Activated T-helper 2 cell treated with anti-CD3 and anti-CD28 coated beads, Interferon-gamma antibody, Interleukin-2, Interleukin-4, amounts not matched to agents 10 μg/mL and 5 μg/mL and 100 μg/mL, durations not matched to agents 14 hours and 24 hours and 36 hours (primary cell): Measurements from ENCODE around the gene SUGP1. TPM values are rescaled to one million over a fixed set of nuclear protein-coding genes. Genes with fewer than 3 reads are reported as not detected.

Experiments used
- DNase-seq: peaks from one replicate; pipeline ENCODE4 v3.0.0; 2021; ENCODE audit warnings: low spot score
- H3K27ac Mint-ChIP-seq: one replicate; pipeline ENCODE4 v1.8.0; 2021; ENCODE audit warnings: mixed read lengths
- H3K27me3 Mint-ChIP-seq: one replicate; pipeline ENCODE4 v1.8.0; 2021; ENCODE audit warnings: low read depth, mixed read lengths
- H3K36me3 Mint-ChIP-seq: one replicate; pipeline ENCODE4 v1.8.0; 2021; ENCODE audit warnings: low read depth, mixed read lengths
- H3K4me1 Mint-ChIP-seq: one replicate; pipeline ENCODE4 v1.8.0; 2021; ENCODE audit warnings: low read depth, mixed read lengths
- H3K4me3 Mint-ChIP-seq: one replicate; pipeline ENCODE4 v1.8.0; 2021; ENCODE audit warnings: low read depth, mild to moderate bottlenecking, moderate library complexity, mixed read lengths
- H3K9me3 Mint-ChIP-seq: one replicate; pipeline ENCODE4 v1.8.0; 2021; ENCODE audit warnings: mixed read lengths
- intact Hi-C: fragments of 100-400 bp; cut with micrococcal nuclease; formaldehyde crosslinking; loops from one replicate; pipeline ENCODE4 v1.15.1; 2023
- total RNA-seq: library from RNA; stranded (reverse); gene quantifications from 2 replicates; pipeline ENCODE4 v1.2.3, GENCODE V29; 2022

The SUGP1 gene
- total RNA-seq, 1 donor from 2014 or later = 73.4 TPM

- Mint-ChIP-seq H3K27ac (no peak overlapping the region), H3K4me1 (no peaks in the 10 kb centered on the region), H3K9me3 (peaks cover 8% of the 10 kb centered on the region), H3K27me3 (no peaks in the 10 kb centered on the region), H3K36me3 (no peaks in the 10 kb centered on the region), H3K4me3 (no peak overlapping the region)
- intact Hi-C loops = no loop called here
- DNase-seq = no peak
Observed at GRCh38 chr19:19239675-19240074, 80.6 kb downstream of the SUGP1 start.

- intact Hi-C loops = no loop called here
- no peak overlapping the region for H3K27ac Mint-ChIP-seq
- no peaks in the 10 kb centered on the region for H3K4me1 Mint-ChIP-seq
- H3K27me3 Mint-ChIP-seq = no peaks in the 10 kb centered on the region
- no peak for DNase-seq
- H3K9me3 Mint-ChIP-seq = peaks cover 9% of the 10 kb centered on the region
- no peak overlapping the region for H3K4me3 Mint-ChIP-seq
- no peaks in the 10 kb centered on the region for H3K36me3 Mint-ChIP-seq
Observed at GRCh38 chr19:19238126-19238894, 82.0 kb downstream of the SUGP1 start.

GRCh38 chr19:19236173-19236572, 84.1 kb downstream of the SUGP1 start:
- H3K4me3 Mint-ChIP-seq = no peak overlapping the region
- intact Hi-C loops = no loop called here
- no peak for DNase-seq
- H3K4me1 Mint-ChIP-seq = no peaks in the 10 kb centered on the region
- H3K27me3 Mint-ChIP-seq = no peaks in the 10 kb centered on the region
- no peak overlapping the region for H3K27ac Mint-ChIP-seq
- peaks cover 11% of the 10 kb centered on the region for H3K9me3 Mint-ChIP-seq
- no peaks in the 10 kb centered on the region for H3K36me3 Mint-ChIP-seq

GRCh38 chr19:19234220-19234816, 86.0 kb downstream of the SUGP1 start:
- Mint-ChIP-seq H3K4me1 (no peaks in the 10 kb centered on the region), H3K9me3 (peaks cover 11% of the 10 kb centered on the region), H3K36me3 (no peaks in the 10 kb centered on the region), H3K4me3 (no peak overlapping the region), H3K27me3 (no peaks in the 10 kb centered on the region), H3K27ac (no peak overlapping the region)
- no peak for DNase-seq
- intact Hi-C loops = no loop called here

GRCh38 chr19:19232261-19232721, 88.0 kb downstream of the SUGP1 start:
- intact Hi-C loops = no loop called here
- peaks cover 11% of the 10 kb centered on the region for H3K9me3 Mint-ChIP-seq
- H3K4me1 Mint-ChIP-seq = no peaks in the 10 kb centered on the region
- no peak overlapping the region for H3K4me3 Mint-ChIP-seq
- H3K27me3 Mint-ChIP-seq = no peaks in the 10 kb centered on the region
- H3K36me3 Mint-ChIP-seq = no peaks in the 10 kb centered on the region
- H3K27ac Mint-ChIP-seq = no peak overlapping the region
- DNase-seq = no peak

GRCh38 chr19:19230999-19231398, 89.3 kb downstream of the SUGP1 start:
- no peak for DNase-seq
- H3K4me1 Mint-ChIP-seq = no peaks in the 10 kb centered on the region
- H3K27me3 Mint-ChIP-seq = no peaks in the 10 kb centered on the region
- no peaks in the 10 kb centered on the region for H3K36me3 Mint-ChIP-seq
- peaks cover 7% of the 10 kb centered on the region for H3K9me3 Mint-ChIP-seq
- intact Hi-C loops = no loop called here
- H3K27ac Mint-ChIP-seq = no peak overlapping the region
- H3K4me3 Mint-ChIP-seq = no peak overlapping the region

- H3K27me3 Mint-ChIP-seq = peaks cover 2% of the 10 kb centered on the region
- no peaks in the 10 kb centered on the region for H3K4me1 Mint-ChIP-seq
- no peak overlapping the region for H3K4me3 Mint-ChIP-seq
- H3K36me3 Mint-ChIP-seq = no peaks in the 10 kb centered on the region
- no peak overlapping the region for H3K27ac Mint-ChIP-seq
- intact Hi-C loops = loop anchor here (5.0 kb wide), 1 partner anchor 82 kb away; no protein-coding TSS in a partner anchor
- H3K9me3 Mint-ChIP-seq = peaks cover 3% of the 10 kb centered on the region
- no peak for DNase-seq
Observed at GRCh38 chr19:19229701-19230100, 90.6 kb downstream of the SUGP1 start.

GRCh38 chr19:19227217-19227616, 93.1 kb downstream of the SUGP1 start:
- no peak for DNase-seq
- H3K27ac Mint-ChIP-seq = no peak overlapping the region
- H3K36me3 Mint-ChIP-seq = no peaks in the 10 kb centered on the region
- H3K4me3 Mint-ChIP-seq = no peak overlapping the region
- no peaks in the 10 kb centered on the region for H3K9me3 Mint-ChIP-seq
- peaks cover 11% of the 10 kb centered on the region for H3K27me3 Mint-ChIP-seq
- intact Hi-C loops = loop anchor here (5.0 kb wide), 1 partner anchor 80 kb away; no protein-coding TSS in a partner anchor
- H3K4me1 Mint-ChIP-seq = no peaks in the 10 kb centered on the region

GRCh38 chr19:19226663-19227062, 93.6 kb downstream of the SUGP1 start:
- Mint-ChIP-seq H3K36me3 (no peaks in the 10 kb centered on the region), H3K4me1 (no peaks in the 10 kb centered on the region), H3K27ac (no peak overlapping the region), H3K27me3 (peaks cover 11% of the 10 kb centered on the region), H3K9me3 (no peaks in the 10 kb centered on the region), H3K4me3 (no peak overlapping the region)
- intact Hi-C loops = loop anchor here (5.0 kb wide), 1 partner anchor 79 kb away; no protein-coding TSS in a partner anchor
- no peak for DNase-seq

GRCh38 chr19:19226204-19226603, 94.1 kb downstream of the SUGP1 start:
- Mint-ChIP-seq H3K4me1 (no peaks in the 10 kb centered on the region), H3K27me3 (peaks cover 11% of the 10 kb centered on the region), H3K27ac (no peak overlapping the region), H3K4me3 (no peak overlapping the region), H3K36me3 (no peaks in the 10 kb centered on the region), H3K9me3 (no peaks in the 10 kb centered on the region)
- DNase-seq = no peak
- intact Hi-C loops = loop anchor here (5.0 kb wide), 1 partner anchor 79 kb away; no protein-coding TSS in a partner anchor

Other genes starting within 250 kb of the SUGP1 start
- gene TMEM161A, start 182.0 kb downstream of the SUGP1 start, total RNA-seq = 41.4 TPM in 2 replicates
- gene MEF2B, start 150.2 kb downstream of the SUGP1 start, total RNA-seq = 2.7 and 3.0 TPM in 2 replicates
- 28.8 and 33.2 TPM in 2 replicates for gene BORCS8, start 128.4 kb downstream of the SUGP1 start, total RNA-seq
- 105 and 112 TPM in 2 replicates for gene RFXANK, start 128.3 kb downstream of the SUGP1 start, total RNA-seq
- 32.5 and 37.0 TPM in 2 replicates for gene NR2C2AP, start 117.1 kb downstream of the SUGP1 start, total RNA-seq
- gene NCAN, start 108.6 kb downstream of the SUGP1 start, total RNA-seq = 0.23 TPM in 1 of 2 replicates, not detected in the other
- gene TM6SF2, start 47.2 kb downstream of the SUGP1 start, total RNA-seq = not detected in 2 replicates
- 55.3 and 60.3 TPM in 2 replicates for gene MAU2, start 320 bp upstream of the SUGP1 start, total RNA-seq
- 125 and 128 TPM in 2 replicates for gene GATAD2A, start 85.2 kb upstream of the SUGP1 start, total RNA-seq
- 2.6 and 2.9 TPM in 2 replicates for gene TSSK6, start 195.0 kb upstream of the SUGP1 start, total RNA-seq
- 381 and 393 TPM in 2 replicates for gene NDUFA13, start 195.7 kb upstream of the SUGP1 start, total RNA-seq
- 9.0 and 9.7 TPM in 2 replicates for gene YJEFN3, start 208.4 kb upstream of the SUGP1 start, total RNA-seq
- 0.14 and 0.21 TPM in 2 replicates for gene CILP2, start 217.8 kb upstream of the SUGP1 start, total RNA-seq